ENCODE results near the gene RHBDD1. TPM values are rescaled to one million over a fixed set of nuclear protein-coding genes. Genes with fewer than 3 reads are reported as not detected.

RHBDD1 gene
- total and polyA plus RNA-seq, 2 donors (not counting 3 experiments of a cell fraction or from before 2014, with no cell fraction given): 6.8 to 19.4 TPM

DNA sequence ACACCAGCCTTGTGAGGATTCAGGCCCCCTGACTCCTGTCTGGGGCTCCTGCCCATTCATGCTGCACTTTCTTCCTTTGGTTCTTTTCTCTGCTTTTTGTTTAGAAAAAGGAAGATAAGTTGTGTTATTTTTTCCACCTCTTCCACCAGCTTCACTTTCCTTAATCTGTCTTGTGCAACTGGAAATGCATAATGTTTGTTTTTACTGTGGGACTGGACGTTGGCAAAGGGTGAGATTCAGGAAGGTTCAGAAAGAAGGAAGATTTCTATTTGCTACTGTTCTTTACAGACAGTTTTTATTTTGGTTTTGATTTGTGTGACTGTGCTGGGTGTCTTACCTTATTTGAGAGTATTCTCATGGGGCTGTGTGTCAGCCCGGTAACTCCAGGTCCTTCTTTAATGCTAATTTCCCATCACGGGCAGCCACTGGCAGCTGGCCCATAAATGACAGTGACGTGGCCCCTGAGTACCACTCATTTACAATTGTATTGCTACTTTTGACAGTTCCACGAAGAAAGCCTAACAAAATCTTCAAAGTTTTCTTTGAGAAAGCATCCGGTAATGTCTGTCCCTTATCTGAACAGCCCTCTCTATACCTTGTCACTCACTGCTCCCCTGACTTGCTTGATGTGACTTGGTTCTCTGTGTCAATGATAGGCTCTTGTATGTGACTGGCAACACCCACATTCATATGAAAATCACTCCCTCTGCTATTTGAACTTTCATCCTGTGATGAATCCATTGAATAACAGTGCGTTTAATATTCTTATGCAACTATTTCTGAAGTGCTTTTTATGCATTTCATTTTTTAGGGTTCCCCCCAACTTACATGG lies 32.7 kb downstream of the RHBDD1 start:
- Histone ChIP-seq H4K20me1 (replicated peaks; ENCODE audit: control insufficient read depth, extremely low read depth, insufficient read depth, low read length) (no peaks in the 10 kb centered on the region), H3K79me2 (ENCODE audit: control insufficient read depth, insufficient read depth, low read length) (no peaks in the 10 kb centered on the region), H3K4me3 (replicated peaks in 1 of 3; ENCODE audit: insufficient read depth in 1 of 3, low read depth in 1 of 3, low read length in 3 of 3) (no peak overlapping the region), H3K9ac (replicated peaks; ENCODE audit: extremely low read depth, insufficient read depth, low read length) (no peak overlapping the region), H3K27me3 (ENCODE audit: control insufficient read depth in 2 of 2, insufficient read depth in 2 of 2, low read length in 2 of 2) (no peaks in the 10 kb centered on the region), H2AFZ (ENCODE audit: low read depth, low read length) (no peak overlapping the region), H3K9me1 (replicated peaks; ENCODE audit: control insufficient read depth, extremely low read depth, insufficient read depth, low read length) (no peaks in the 10 kb centered on the region), H3K36me3 (ENCODE audit: control insufficient read depth in 2 of 2, extremely low read depth in 1 of 2, insufficient read depth in 2 of 2, low read length in 2 of 2) (no peaks in the 10 kb centered on the region), H3K27ac (ENCODE audit: insufficient read depth, low read depth, low read length) (no peak overlapping the region), H3K4me2 (ENCODE audit: insufficient read depth, low read length) (no peak overlapping the region), H3K9me3 (replicated peaks; ENCODE audit: control insufficient read depth, insufficient read depth, low read length) (no peaks in the 10 kb centered on the region), H3K4me1 (ENCODE audit: control insufficient read depth, extremely low read depth, insufficient read depth, low read length) (no peaks in the 10 kb centered on the region)
- dilution Hi-C loops (cut with MboI; ENCODE audit: extremely low pct_ligation_motif_present, low sequenced_read_pairs): no loop called here
- DNase-seq (ENCODE audit: low read depth, low spot score) (no peak), FAIRE-seq (no peak)
- TF ChIP-seq MYC (IDR thresholded peaks at IDR 0.05; ENCODE audit: low read depth, low read length) (no peak), POLR2AphosphoS5 (IDR thresholded peaks at IDR 0.05; ENCODE audit: insufficient read depth, low read depth, low read length) (no peak), FOS (IDR thresholded peaks at IDR 0.05; ENCODE audit: borderline replicate concordance, insufficient read depth, low read length) (no peak), GATA2 (IDR thresholded peaks at IDR 0.05; ENCODE audit: insufficient read depth, insufficient read length, low read depth, low read length) (no peak), POLR2A (IDR thresholded peaks at IDR 0.05; ENCODE audit: low read depth, low read length) (no peak), EZH2 (IDR thresholded peaks at IDR 0.05; ENCODE audit: borderline replicate concordance, low read depth, low read length, severe bottlenecking) (no peak), JUN (IDR thresholded peaks at IDR 0.05; ENCODE audit: borderline replicate concordance, insufficient read depth, insufficient read length, low read depth) (no peak)
- TF ChIP-seq, protein P1, sequence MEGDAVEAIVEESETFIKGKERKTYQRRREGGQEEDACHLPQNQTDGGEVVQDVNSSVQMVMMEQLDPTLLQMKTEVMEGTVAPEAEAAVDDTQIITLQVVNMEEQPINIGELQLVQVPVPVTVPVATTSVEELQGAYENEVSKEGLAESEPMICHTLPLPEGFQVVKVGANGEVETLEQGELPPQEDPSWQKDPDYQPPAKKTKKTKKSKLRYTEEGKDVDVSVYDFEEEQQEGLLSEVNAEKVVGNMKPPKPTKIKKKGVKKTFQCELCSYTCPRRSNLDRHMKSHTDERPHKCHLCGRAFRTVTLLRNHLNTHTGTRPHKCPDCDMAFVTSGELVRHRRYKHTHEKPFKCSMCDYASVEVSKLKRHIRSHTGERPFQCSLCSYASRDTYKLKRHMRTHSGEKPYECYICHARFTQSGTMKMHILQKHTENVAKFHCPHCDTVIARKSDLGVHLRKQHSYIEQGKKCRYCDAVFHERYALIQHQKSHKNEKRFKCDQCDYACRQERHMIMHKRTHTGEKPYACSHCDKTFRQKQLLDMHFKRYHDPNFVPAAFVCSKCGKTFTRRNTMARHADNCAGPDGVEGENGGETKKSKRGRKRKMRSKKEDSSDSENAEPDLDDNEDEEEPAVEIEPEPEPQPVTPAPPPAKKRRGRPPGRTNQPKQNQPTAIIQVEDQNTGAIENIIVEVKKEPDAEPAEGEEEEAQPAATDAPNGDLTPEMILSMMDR (IDR thresholded peaks at IDR 0.05; ENCODE audit: extremely low read depth in 1 of 2, insufficient read depth in 1 of 2, low read depth in 1 of 2, low read length in 2 of 2): no peak
- TF ChIP-seq, protein P2, sequence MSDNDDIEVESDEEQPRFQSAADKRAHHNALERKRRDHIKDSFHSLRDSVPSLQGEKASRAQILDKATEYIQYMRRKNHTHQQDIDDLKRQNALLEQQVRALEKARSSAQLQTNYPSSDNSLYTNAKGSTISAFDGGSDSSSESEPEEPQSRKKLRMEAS (IDR thresholded peaks at IDR 0.05; ENCODE audit: insufficient read depth, insufficient read length): no peak
- CTCF ChIA-PET: no interaction called here
- POLR2A ChIA-PET: no interaction called here
- BruUV-seq (replicated peaks): no TSS peak
- intact Hi-C loops (cut with micrococcal nuclease): no loop called here
